ENCODE data around the gene RLN3.

GRCh38 chr19:13992025-13992424, 35.9 kb upstream of the RLN3 start:
- no peak for TF ChIP-seq POLR2A (IDR thresholded peaks at IDR 0.05; ENCODE audit: low read depth, low read length)
- TF ChIP-seq TAF1 (IDR thresholded peaks at IDR 0.05; ENCODE audit: low read depth, low read length): no peak
- no peak for TF ChIP-seq SPI1 (IDR thresholded peaks at IDR 0.05; ENCODE audit: low read depth, low read length)
- no peak for TF ChIP-seq POLR2AphosphoS5 (IDR thresholded peaks at IDR 0.05; ENCODE audit: low read depth, low read length)
- no peak for TF ChIP-seq POU2F2 (IDR thresholded peaks at IDR 0.05; ENCODE audit: low read depth, low read length)

All from GM12891 (cell line).